Sigmoid colon (tissue), 7 donors: ENCODE measurements around the gene SH3GL2. TPM values are rescaled to one million over a fixed set of nuclear protein-coding genes. Genes with fewer than 3 reads are reported as not detected.

Experiments used
- DNase-seq: peaks from one replicate; pipeline ENCODE4 v3.0.0-alpha.2; 2019
- H3K27ac ChIP-seq, 4 donors: fragments of 200-600 bp; sonication (generic); one replicate each; pipeline ENCODE4 v1.5.1; 2016 to 2019; ENCODE audit warnings: mild to moderate bottlenecking in 1 of 4
- H3K27me3 ChIP-seq, 3 donors: fragments of 200-600 bp; sonication (generic); one replicate each; pipeline ENCODE4 v1.5.1; 2019; ENCODE audit warnings: mild to moderate bottlenecking in 1 of 3
- H3K36me3 ChIP-seq, 4 donors: fragments of 200-600 bp; sonication (generic); one replicate each; pipeline ENCODE4 v1.5.1; 2016 to 2019
- H3K4me1 ChIP-seq, 4 donors: fragments of 200-600 bp; sonication (generic); one replicate each; pipeline ENCODE4 v1.5.1; 2017 to 2019
- H3K4me3 ChIP-seq, 4 donors: fragments of 200-600 bp; sonication (generic); one replicate each; pipeline ENCODE4 v1.5.1; 2017 to 2019; ENCODE audit warnings: mild to moderate bottlenecking in 2 of 4, moderate library complexity in 1 of 4
- H3K9me3 ChIP-seq, 4 donors: fragments of 200-600 bp in 3 of 4; sonication (generic) in 3 of 4; one replicate each; pipeline versions ENCODE4 v1.5.1 to v1.6.1; 2013 to 2019
- CTCF ChIP-seq, 4 experiments: fragments of 450-650 bp in 3 of 4; fragments of 200-600 bp in 1 of 4; IDR thresholded peaks; one replicate each; pipeline ENCODE4 v1.5.1; 2016 to 2019; ENCODE audit warnings: antibody characterized with exemption in 4 of 4, mild to moderate bottlenecking in 3 of 4, moderate library complexity in 2 of 4
- EP300 ChIP-seq, 4 donors: sonication (generic); formaldehyde crosslinking; IDR thresholded peaks; one replicate each; pipeline ENCODE4 v1.6.1; 2017; ENCODE audit warnings: antibody characterized with exemption in 4 of 4
- POLR2A ChIP-seq, 2 donors: fragments of 450-650 bp; IDR thresholded peaks; one replicate each; pipeline ENCODE4 v1.6.1; 2016; ENCODE audit warnings: antibody characterized with exemption in 2 of 2, mild to moderate bottlenecking in 2 of 2, moderate library complexity in 2 of 2
- POLR2AphosphoS5 ChIP-seq, 4 donors: sonication (generic); formaldehyde crosslinking; IDR thresholded peaks; one replicate each; pipeline ENCODE4 v1.6.1; 2017; ENCODE audit warnings: antibody characterized with exemption in 4 of 4
- WGBS, 2 donors: extraction: QIAGEN DNeasy Blood & Tissue Kit; methylation state at CpG; one replicate each; pipeline ENCODE4 v1.1.7; 2013; 5-methylcytosine and 5-hydroxymethylcytosine counted together
- intact Hi-C: fragments of 100-400 bp; cut with DNase I; formaldehyde crosslinking; loops from one replicate; pipeline ENCODE4 v1.15.1; 2023
- polyA plus RNA-seq, 3 donors: library from polyadenylated mRNA; stranded (reverse); fragments of 200-250 nt; gene quantifications; one replicate each; pipeline ENCODE4 v1.2.3, GENCODE V29; 2013
- total RNA-seq, 4 donors: library from RNA; depleted of rRNA; stranded (reverse); fragments of >200 nt; gene quantifications; one replicate each; pipeline ENCODE4 v1.1.0, GENCODE V29; 2016
- donor health status: healthy with polysubstance abuse.
- donor health status: Bipolar disorder and iron deficiency.
- donor health status: healthy.

Gene SH3GL2
- total and polyA plus RNA-seq, 7 donors, result 0.23 to 0.82 (median 0.68) TPM

DNA sequence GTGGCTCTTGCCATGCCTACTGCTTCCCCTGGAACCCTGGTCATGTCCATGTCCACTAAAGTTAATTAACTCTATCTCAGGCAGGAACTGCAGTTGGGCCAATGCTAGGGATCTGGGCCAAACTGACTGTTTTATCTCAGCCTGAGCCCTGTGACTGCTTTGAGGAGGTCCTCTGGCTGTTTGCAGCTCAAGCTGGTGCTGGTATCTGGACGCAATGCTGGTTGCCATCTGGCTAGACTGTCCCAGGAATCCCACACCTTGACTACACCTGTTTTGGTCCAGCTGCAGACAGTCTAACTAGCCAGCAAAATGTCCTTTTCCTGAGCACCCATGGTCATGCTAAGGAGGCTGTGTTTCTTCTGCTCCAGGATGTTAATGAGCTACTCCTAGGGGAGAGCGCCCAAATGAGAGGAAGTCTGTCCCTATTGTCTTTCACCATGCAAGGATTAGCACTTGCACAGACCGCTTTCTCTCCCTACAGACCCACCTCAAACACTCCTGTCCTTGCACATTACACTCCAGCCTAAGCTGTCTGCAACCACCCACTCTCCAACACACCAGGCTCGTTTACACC, 251.0 kb downstream of the SH3GL2 start:
- no peak overlapping the region for H3K27ac ChIP-seq
- WGBS, 2 donors, result 86 to 92% methylated on average over 4 of the region's 4 CpGs
- no peak for DNase-seq
- TF ChIP-seq POLR2AphosphoS5 (IDR thresholded peaks at IDR 0.05), result no peak
- no peak for TF ChIP-seq POLR2A (IDR thresholded peaks at IDR 0.05)
- no peak for TF ChIP-seq CTCF (IDR thresholded peaks at IDR 0.05)
- TF ChIP-seq EP300 (IDR thresholded peaks at IDR 0.05), result no peak
- no peak overlapping the region for H3K4me3 ChIP-seq
- intact Hi-C loops, result no loop called here
- H3K4me1 ChIP-seq, result peaks cover 0 to 5% (median 3%) of the 10 kb centered on the region in 4 donors
- no peaks in the 10 kb centered on the region for H3K27me3 ChIP-seq
- H3K36me3 ChIP-seq, result no peaks in the 10 kb centered on the region
- H3K9me3 ChIP-seq, result no peaks in the 10 kb centered on the region

DNA sequence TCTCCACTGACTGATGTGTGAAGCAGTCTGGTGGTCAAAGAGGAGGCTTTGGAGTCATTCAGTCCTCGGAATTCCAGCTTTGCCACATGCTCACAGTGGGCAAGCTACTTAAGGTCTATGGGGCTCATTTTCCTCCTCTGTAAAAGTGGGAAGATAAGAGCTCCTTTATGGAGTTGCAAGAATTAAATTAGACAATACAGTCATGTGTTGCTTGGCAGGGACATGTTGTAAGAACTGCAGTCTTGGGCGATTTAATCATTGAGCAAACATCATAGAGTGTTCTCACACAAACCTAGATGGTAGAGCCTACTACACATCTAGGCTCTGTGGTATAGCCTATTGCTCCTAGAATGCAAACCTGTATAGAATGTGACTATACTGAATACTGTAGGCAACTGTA, 253.9 kb downstream of the SH3GL2 start:
- Histone ChIP-seq H3K36me3 (no peaks in the 10 kb centered on the region), H3K9me3 (no peaks in the 10 kb centered on the region), H3K4me1 (no peaks in the 10 kb centered on the region), H3K27ac (no peak overlapping the region), H3K4me3 (no peak overlapping the region), H3K27me3 (no peaks in the 10 kb centered on the region)
- TF ChIP-seq CTCF (IDR thresholded peaks at IDR 0.05), result no peak
- no peak for TF ChIP-seq EP300 (IDR thresholded peaks at IDR 0.05)
- TF ChIP-seq POLR2A (IDR thresholded peaks at IDR 0.05), result no peak
- no peak for TF ChIP-seq POLR2AphosphoS5 (IDR thresholded peaks at IDR 0.05)
- DNase-seq, result no peak
- WGBS, 2 donors, result 29 to 40% methylated on average over 2 of the region's 2 CpGs
- intact Hi-C loops, result no loop called here

GRCh38 chr9:17833846-17834245, 255.0 kb downstream of the SH3GL2 start:
- H3K27ac ChIP-seq, result no peak overlapping the region
- TF ChIP-seq POLR2AphosphoS5 (IDR thresholded peaks at IDR 0.05), result no peak
- TF ChIP-seq POLR2A (IDR thresholded peaks at IDR 0.05), result no peak
- no peak for TF ChIP-seq EP300 (IDR thresholded peaks at IDR 0.05)
- no peak for TF ChIP-seq CTCF (IDR thresholded peaks at IDR 0.05)
- no peaks in the 10 kb centered on the region for H3K36me3 ChIP-seq
- no peaks in the 10 kb centered on the region for H3K4me1 ChIP-seq
- H3K4me3 ChIP-seq, result no peak overlapping the region
- 90 to 93% methylated on average over 7 of the region's 7 CpGs for WGBS, 2 donors
- H3K9me3 ChIP-seq, result no peaks in the 10 kb centered on the region
- intact Hi-C loops, result no loop called here
- DNase-seq, result no peak
- no peaks in the 10 kb centered on the region for H3K27me3 ChIP-seq

DNA sequence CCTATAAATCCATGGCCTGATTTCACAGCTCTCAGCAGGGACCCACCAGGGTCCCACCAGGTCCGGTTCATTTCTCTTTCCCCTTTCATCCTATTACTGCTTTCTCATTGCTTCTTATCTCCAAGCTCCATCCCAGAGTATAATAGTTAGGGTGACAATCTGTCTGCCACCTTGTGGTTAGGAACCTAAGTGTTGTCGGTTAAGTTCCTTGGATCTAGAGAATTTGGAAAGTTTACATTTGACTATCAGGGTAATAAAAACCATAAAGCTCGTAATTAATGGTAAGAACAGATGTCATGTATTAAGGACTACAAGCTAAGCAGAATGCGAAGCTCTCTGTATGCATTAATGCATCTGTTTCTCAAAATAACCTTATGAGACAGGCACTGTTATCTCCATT, 259.1 kb downstream of the SH3GL2 start:
- Histone ChIP-seq H3K27me3 (no peaks in the 10 kb centered on the region), H3K4me1 (no peaks in the 10 kb centered on the region), H3K9me3 (no peaks in the 10 kb centered on the region), H3K4me3 (no peak overlapping the region), H3K36me3 (no peaks in the 10 kb centered on the region), H3K27ac (no peak overlapping the region)
- intact Hi-C loops, result no loop called here
- TF ChIP-seq POLR2AphosphoS5 (IDR thresholded peaks at IDR 0.05) (no peak), POLR2A (IDR thresholded peaks at IDR 0.05) (no peak), CTCF (IDR thresholded peaks at IDR 0.05) (no peak), EP300 (IDR thresholded peaks at IDR 0.05) (no peak)
- DNase-seq, result no peak
- 64 to 67% methylated on average over 4 of the region's 4 CpGs for WGBS, 2 donors

DNA sequence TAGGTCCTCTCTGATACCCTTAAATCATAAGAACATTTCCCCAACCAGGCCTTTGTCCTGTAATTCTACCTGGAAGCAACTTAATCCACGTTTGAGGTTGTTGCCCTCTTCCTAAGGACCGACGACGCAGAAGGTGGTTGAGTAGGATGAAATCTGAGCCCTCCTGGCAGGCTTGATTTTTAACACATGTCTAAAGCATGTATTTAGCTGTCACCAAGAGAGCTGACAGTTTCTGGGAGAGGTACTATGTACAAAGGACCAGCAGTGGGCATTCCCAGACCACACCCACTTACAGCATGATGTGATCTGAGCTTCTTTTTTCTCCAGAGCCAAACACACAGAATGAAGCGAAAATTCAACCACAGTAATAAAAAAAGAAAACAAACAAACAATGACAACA, 260.9 kb downstream of the SH3GL2 start:
- Histone ChIP-seq H3K4me1 (no peaks in the 10 kb centered on the region), H3K27me3 (no peaks in the 10 kb centered on the region), H3K9me3 (no peaks in the 10 kb centered on the region), H3K4me3 (no peak overlapping the region), H3K27ac (no peak overlapping the region), H3K36me3 (no peaks in the 10 kb centered on the region)
- 62 to 73% methylated on average over 5 of the region's 5 CpGs for WGBS, 2 donors
- no peak for DNase-seq
- intact Hi-C loops, result no loop called here
- no peak for TF ChIP-seq EP300 (IDR thresholded peaks at IDR 0.05)
- TF ChIP-seq POLR2AphosphoS5 (IDR thresholded peaks at IDR 0.05), result no peak
- no peak for TF ChIP-seq POLR2A (IDR thresholded peaks at IDR 0.05)
- TF ChIP-seq CTCF (IDR thresholded peaks at IDR 0.05), result no peak
